Activated T-cell treated with anti-CD3 and anti-CD28 coated beads, Interleukin-2, amount 50 U/mL, for 72 hours (primary cell): ENCODE data around the gene ASCL1. TPM values are rescaled to one million over a fixed set of nuclear protein-coding genes. Genes with fewer than 3 reads are reported as not detected.

ENCODE experiments used
- ATAC-seq, 2 donors: fragments of 150-1000 bp; cut with Tn5 transposase; replicated peaks in 1 of 2; 2 replicates each; pipeline ENCODE4 v1.10.0; 2021; ENCODE audit warnings: moderate library complexity in 2 of 2, mild to moderate bottlenecking in 1 of 2
- DNase-seq, 2 donors: peaks; one replicate each; pipeline ENCODE4 v3.0.0; 2021 to 2022; ENCODE audit warnings: mixed read lengths in 1 of 2
- H3K27ac Mint-ChIP-seq: one replicate; pipeline ENCODE4 v1.8.0; 2022; ENCODE audit warnings: mild to moderate bottlenecking, moderate library complexity, mixed read lengths
- H3K27me3 Mint-ChIP-seq: one replicate; pipeline ENCODE4 v1.8.0; 2022; ENCODE audit warnings: low read depth, mixed read lengths
- H3K36me3 Mint-ChIP-seq, 2 donors: one replicate each; pipeline ENCODE4 v1.8.0; 2022; ENCODE audit warnings: mixed read lengths in 2 of 2, mild to moderate bottlenecking in 1 of 2; ENCODE audit not compliant: insufficient read depth in 2 of 2
- H3K4me1 Mint-ChIP-seq: one replicate; pipeline ENCODE4 v1.8.0; 2022; ENCODE audit warnings: low read depth, mixed read lengths
- H3K4me3 Mint-ChIP-seq, 2 donors: one replicate each; pipeline ENCODE4 v1.8.0; 2022; ENCODE audit warnings: mild to moderate bottlenecking in 2 of 2, mixed read lengths in 2 of 2, moderate library complexity in 2 of 2
- H3K9me3 Mint-ChIP-seq, 2 donors: one replicate each; pipeline ENCODE4 v1.8.0; 2022; ENCODE audit warnings: mixed read lengths in 2 of 2
- total RNA-seq, 2 donors: library from RNA; stranded (reverse); gene quantifications; one replicate each; pipeline ENCODE4 v1.2.3, GENCODE V29; 2022

The ASCL1 gene
- total RNA-seq, 2 donors from 2014 or later, result not detected

- Mint-ChIP-seq H3K4me1 (no peaks in the 10 kb centered on the region), H3K36me3 (no peaks in the 10 kb centered on the region), H3K9me3 (no peaks in the 10 kb centered on the region), H3K4me3 (no peak overlapping the region), H3K27ac (no peak overlapping the region), H3K27me3 (peaks cover 16% of the 10 kb centered on the region)
- ATAC-seq (no peak), DNase-seq (no peak)
Observed at GRCh38 chr12:102927220-102927619, 30.3 kb upstream of the ASCL1 start.

DNA sequence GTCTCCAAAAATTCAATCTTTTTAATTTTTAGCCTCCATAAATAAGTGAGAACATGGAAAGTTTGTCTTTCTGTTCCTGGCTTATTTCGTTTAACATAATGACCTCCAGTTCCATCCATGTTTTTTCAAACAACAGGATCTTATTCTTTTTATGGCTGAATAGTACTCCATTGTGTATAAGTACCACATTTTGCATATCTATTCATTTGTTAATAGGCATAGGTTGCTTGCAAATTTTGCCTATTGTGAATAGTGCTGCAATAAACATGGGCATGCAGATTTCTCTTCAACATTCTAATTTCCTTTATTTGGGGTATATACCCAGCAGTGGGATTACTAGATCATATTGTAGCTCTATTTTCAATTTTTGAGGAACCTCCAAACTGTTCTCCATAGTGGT is 24.3 kb upstream of the ASCL1 start:
- DNase-seq (no peak), ATAC-seq (no peak)
- H3K4me1 Mint-ChIP-seq, result no peaks in the 10 kb centered on the region
- no peak overlapping the region for H3K27ac Mint-ChIP-seq
- H3K36me3 Mint-ChIP-seq, result no peaks in the 10 kb centered on the region
- peaks cover 30% of the 10 kb centered on the region for H3K27me3 Mint-ChIP-seq
- no peak overlapping the region for H3K4me3 Mint-ChIP-seq
- H3K9me3 Mint-ChIP-seq, result no peaks in the 10 kb centered on the region

DNA sequence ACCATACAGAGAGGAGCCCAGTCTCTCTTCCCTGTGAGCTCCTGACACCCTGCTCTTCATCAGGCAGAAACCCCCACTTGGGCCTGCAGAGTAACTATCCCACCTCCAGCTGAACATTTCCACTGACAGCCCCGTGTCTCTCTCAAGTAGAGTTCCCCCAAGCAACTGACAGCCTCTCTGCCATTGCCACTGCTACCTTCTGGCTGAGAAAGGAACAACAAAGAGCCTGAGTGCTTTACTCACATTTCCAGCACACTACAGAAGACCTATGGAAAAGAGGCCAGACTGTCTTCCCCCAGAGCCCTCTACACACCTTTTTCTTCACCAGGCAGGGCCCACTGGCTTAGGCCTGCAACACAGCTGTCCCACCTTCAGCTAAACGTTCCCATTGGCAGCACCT is 18.4 kb upstream of the ASCL1 start:
- Mint-ChIP-seq H3K27me3 (peaks cover 29% of the 10 kb centered on the region), H3K9me3 (no peaks in the 10 kb centered on the region), H3K27ac (no peak overlapping the region), H3K4me3 (no peak overlapping the region), H3K4me1 (no peaks in the 10 kb centered on the region), H3K36me3 (no peaks in the 10 kb centered on the region)
- DNase-seq, result no peak
- no peak for ATAC-seq

- ATAC-seq (no peak), DNase-seq (no peak)
- no peak overlapping the region for H3K27ac Mint-ChIP-seq
- H3K4me1 Mint-ChIP-seq, result no peaks in the 10 kb centered on the region
- H3K9me3 Mint-ChIP-seq, result no peaks in the 10 kb centered on the region
- H3K27me3 Mint-ChIP-seq, result peaks cover 33% of the 10 kb centered on the region
- H3K4me3 Mint-ChIP-seq, result no peak overlapping the region
- H3K36me3 Mint-ChIP-seq, result no peaks in the 10 kb centered on the region
Observed at GRCh38 chr12:102939670-102940222, 17.7 kb upstream of the ASCL1 start.

GRCh38 chr12:102946042-102946441 is 11.4 kb upstream of the ASCL1 start:
- DNase-seq, result no peak
- Mint-ChIP-seq H3K4me1 (peaks cover 12% of the 10 kb centered on the region), H3K36me3 (no peaks in the 10 kb centered on the region), H3K27ac (no peak overlapping the region), H3K4me3 (no peak overlapping the region), H3K27me3 (peaks cover 77% of the 10 kb centered on the region), H3K9me3 (no peaks in the 10 kb centered on the region)
- no peak for ATAC-seq

DNA sequence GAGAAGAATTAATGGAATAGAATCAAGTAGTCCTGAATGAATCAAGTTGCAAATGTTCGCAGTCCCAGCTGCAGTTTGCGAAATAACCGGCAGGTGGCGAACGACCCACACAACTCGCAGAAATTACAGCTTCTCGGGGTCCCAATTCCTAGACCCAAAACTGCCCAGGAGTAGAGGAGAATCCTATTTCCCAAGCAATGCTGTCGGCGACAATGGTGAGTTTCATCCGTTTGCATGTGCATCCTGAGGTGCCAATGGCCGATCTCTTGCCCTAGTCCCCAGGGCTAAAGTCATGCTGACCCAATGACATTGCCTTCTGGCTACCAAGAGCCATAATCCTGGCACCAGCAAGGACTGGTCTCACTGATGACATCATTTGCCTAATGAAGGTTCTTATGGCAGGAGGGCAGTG is 8.5 kb upstream of the ASCL1 start:
- H3K4me1 Mint-ChIP-seq, result peaks cover 33% of the 10 kb centered on the region
- no peak overlapping the region for H3K27ac Mint-ChIP-seq
- DNase-seq, result peak; percentile 46 to 55
- ATAC-seq, result peak in 1 of 2 donors; percentile 5
- H3K27me3 Mint-ChIP-seq, result peaks cover 82% of the 10 kb centered on the region
- H3K9me3 Mint-ChIP-seq, result no peaks in the 10 kb centered on the region
- H3K4me3 Mint-ChIP-seq, result no peak overlapping the region
- no peaks in the 10 kb centered on the region for H3K36me3 Mint-ChIP-seq

DNA sequence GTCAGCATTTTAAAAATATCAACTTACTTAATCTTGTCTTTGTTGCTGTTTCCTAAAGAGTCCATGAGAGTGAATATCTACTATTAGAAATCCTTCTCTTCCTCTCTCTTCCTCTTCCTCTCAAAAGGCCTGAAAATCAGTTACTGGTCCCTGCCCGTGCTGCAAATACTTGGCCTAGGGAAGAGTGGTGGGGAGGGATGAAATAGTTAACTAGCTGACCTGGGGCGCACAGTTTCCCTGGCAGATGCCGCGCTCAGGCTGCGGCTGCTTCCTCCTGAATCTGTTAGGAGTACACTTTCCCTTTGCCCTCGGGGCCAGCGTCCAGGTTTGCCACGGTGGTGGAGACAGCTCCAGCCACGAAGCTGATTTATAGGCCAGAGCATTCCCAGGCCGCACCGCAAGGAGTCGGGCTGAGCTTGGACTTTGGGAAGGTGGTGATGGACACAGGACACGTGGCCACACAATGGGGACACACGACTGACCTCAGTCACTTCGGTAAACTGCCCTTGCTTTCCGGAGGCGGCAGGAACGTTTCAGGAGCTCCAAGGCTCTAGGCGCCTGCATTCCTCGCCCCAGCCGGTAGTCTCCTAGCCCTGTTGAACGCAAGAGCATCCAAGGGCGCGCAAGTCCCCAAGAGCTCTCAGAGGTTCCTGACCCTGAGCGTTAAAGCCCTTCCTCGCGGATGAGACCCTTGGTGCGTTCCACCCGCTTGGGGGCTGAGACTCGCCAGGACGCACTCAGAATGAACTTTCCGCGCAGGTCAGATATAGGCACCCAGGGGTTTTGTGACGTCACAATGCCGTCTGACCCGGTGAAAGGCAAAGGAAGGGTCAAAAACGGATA is 7.1 kb upstream of the ASCL1 start:
- ATAC-seq (no peak), DNase-seq (no peak)
- H3K9me3 Mint-ChIP-seq, result no peaks in the 10 kb centered on the region
- peaks cover 86% of the 10 kb centered on the region for H3K27me3 Mint-ChIP-seq
- no peaks in the 10 kb centered on the region for H3K36me3 Mint-ChIP-seq
- peaks cover 46% of the 10 kb centered on the region for H3K4me1 Mint-ChIP-seq
- no peak overlapping the region for H3K27ac Mint-ChIP-seq
- H3K4me3 Mint-ChIP-seq, result peak overlapping the region; percentile 50 to 77

- H3K36me3 Mint-ChIP-seq, result peaks cover 0 to 2% of the 10 kb centered on the region in 2 donors
- peaks cover 93% of the 10 kb centered on the region for H3K27me3 Mint-ChIP-seq
- no peaks in the 10 kb centered on the region for H3K9me3 Mint-ChIP-seq
- no peak overlapping the region for H3K27ac Mint-ChIP-seq
- DNase-seq (no peak), ATAC-seq (no peak)
- peaks cover 51% of the 10 kb centered on the region for H3K4me1 Mint-ChIP-seq
- H3K4me3 Mint-ChIP-seq, result peak overlapping the region; percentile 50 to 77
Observed at GRCh38 chr12:102950950-102951619, 6.4 kb upstream of the ASCL1 start.

DNA sequence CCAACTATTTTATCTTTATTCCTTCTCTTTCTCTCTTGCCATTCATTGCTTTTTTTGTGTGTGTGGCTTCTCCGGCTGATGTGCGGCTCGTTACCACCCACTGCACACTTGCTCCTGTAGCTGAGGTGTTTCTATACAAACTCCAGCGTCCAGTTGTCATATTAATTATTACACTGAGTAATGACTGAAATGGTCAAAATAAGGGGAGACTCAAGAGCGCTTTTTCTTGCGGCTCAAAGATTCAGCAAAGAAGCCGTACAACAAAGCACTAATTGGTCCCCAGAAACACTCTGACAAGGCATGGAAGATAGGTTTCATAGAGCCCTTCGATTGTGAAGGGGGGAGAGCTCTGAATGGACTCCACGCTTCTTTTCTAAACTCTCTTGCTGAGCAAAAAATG is 5.6 kb upstream of the ASCL1 start:
- Mint-ChIP-seq H3K9me3 (no peaks in the 10 kb centered on the region), H3K36me3 (peaks cover 0 to 2% of the 10 kb centered on the region in 2 donors), H3K27ac (no peak overlapping the region), H3K27me3 (peaks cover 95% of the 10 kb centered on the region), H3K4me3 (peak overlapping the region in 1 of 2 donors; percentile 12), H3K4me1 (peaks cover 54% of the 10 kb centered on the region)
- ATAC-seq (no peak), DNase-seq (no peak)

DNA sequence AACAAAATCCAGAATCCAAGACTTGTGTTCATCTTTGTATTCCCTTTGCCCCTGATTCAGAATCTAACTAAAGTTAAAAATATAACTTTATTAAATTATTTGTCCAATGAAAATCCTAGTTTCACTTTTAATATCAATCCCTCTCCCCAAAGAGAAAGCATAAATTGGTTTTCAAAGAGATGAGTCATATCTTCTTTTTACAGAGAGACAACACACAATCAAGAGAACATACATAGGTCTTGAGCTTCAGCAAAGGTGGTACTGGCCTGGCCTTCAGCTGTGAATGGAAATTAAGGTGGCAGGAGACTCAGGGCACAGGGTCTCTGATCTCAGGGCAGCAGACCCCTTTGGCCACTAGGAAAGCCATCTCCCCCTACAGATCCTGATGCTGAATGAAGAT is 4.3 kb upstream of the ASCL1 start:
- peaks cover 58% of the 10 kb centered on the region for H3K4me1 Mint-ChIP-seq
- no peaks in the 10 kb centered on the region for H3K9me3 Mint-ChIP-seq
- H3K27ac Mint-ChIP-seq, result no peak overlapping the region
- H3K27me3 Mint-ChIP-seq, result peaks cover 93% of the 10 kb centered on the region
- peak overlapping the region; percentile 1 to 45 for H3K4me3 Mint-ChIP-seq
- ATAC-seq (peak; percentile 31 to 43), DNase-seq (no peak)
- H3K36me3 Mint-ChIP-seq, result peaks cover 0 to 4% of the 10 kb centered on the region in 2 donors

- peaks cover 0 to 4% of the 10 kb centered on the region in 2 donors for H3K36me3 Mint-ChIP-seq
- DNase-seq, result peak; percentile 19 to 56
Observed at GRCh38 chr12:102954134-102954533, 3.3 kb upstream of the ASCL1 start.

DNA sequence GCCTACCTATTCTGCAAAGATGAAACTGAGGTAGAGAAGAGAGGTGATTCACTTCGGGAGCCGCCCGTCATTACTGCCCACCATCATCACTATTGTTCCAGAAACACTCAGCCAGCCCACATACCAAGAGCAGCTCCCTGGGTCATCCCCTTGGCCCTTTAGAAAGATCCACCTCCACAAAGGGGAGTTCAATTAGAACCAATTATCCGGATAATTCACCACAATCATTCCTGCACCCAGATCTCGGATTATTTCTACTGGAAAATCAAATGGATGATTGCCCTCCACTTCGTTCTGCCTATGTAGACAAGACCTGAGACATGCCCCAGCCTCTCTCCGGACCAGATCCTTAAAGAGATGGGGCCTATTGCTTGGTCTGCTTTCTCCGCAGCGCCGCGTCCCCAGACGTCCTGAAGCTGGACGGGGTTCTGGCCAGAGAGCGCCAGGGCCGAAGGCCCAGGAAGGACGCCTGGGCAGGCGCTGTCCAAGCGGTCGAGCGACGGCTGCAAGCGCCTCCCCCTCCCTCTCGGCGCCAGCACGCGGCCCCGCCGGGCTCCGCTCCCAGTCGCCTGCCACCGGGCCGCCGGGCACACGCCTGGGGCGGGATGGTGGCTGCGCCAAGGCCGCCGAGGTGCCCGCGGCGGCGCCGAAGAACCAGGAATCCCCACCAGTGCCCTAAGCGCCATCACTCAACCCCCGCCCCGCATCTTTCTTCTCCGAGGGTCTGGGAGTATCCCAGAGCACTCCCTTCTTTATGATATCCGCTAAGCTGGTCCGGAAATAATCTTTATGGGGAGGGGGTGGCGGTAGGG is 1.3 kb upstream of the ASCL1 start:
- H3K4me1 Mint-ChIP-seq, result peaks cover 56% of the 10 kb centered on the region
- ATAC-seq (no peak), DNase-seq (no peak)
- H3K36me3 Mint-ChIP-seq, result peaks cover 0 to 4% of the 10 kb centered on the region in 2 donors
- H3K27ac Mint-ChIP-seq, result no peak overlapping the region
- H3K27me3 Mint-ChIP-seq, result peaks cover 93% of the 10 kb centered on the region
- H3K4me3 Mint-ChIP-seq, result peak overlapping the region; percentile 75 to 83
- no peaks in the 10 kb centered on the region for H3K9me3 Mint-ChIP-seq

More at GRCh38 chr12:102954134-102954533, 3.3 kb upstream of the ASCL1 start:
- peak overlapping the region; percentile 3 to 15 for H3K4me3 Mint-ChIP-seq
- peaks cover 93% of the 10 kb centered on the region for H3K27me3 Mint-ChIP-seq
- peaks cover 64% of the 10 kb centered on the region for H3K4me1 Mint-ChIP-seq
- H3K27ac Mint-ChIP-seq, result no peak overlapping the region
- ATAC-seq, result peak; percentile 74 to 82
- H3K9me3 Mint-ChIP-seq, result no peaks in the 10 kb centered on the region
